ENCODE data around the gene PPP2R3B.

DNA sequence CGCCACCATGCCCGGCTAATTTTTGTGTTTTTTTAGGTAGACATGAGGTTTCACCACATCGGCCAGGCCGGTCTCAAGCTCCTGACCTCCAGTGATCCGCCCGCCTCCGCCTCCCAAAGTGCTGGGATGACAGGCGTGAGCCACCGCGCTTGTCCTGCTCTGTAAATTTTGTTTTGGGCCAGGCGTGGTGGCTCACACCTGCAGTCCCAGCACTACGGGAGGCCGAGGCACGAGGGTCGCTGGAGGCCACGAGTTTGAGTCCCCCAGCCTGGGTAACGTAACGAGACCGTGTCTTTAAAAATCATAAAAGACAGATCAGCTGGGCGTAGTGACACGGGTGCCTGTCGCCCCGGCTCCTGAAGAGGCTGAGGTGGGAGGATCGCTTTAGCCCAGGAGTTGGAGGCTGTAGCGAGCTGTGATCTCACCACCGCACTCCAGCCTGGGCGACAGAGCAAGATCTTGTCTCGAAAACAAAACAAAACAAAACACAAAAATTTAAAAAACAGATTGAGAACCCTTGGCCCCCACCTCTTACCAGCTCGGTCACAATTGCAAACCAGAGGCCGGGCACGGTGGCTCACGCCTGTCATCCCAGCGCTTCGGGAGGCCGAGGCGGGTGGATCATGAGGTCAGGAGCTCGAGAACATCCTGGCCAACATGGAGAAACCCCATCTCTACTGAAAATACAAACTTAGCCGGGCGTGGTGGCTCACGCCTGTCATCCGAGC, 34.0 kb upstream of the PPP2R3B start:
- TF ChIP-seq, protein P1, sequence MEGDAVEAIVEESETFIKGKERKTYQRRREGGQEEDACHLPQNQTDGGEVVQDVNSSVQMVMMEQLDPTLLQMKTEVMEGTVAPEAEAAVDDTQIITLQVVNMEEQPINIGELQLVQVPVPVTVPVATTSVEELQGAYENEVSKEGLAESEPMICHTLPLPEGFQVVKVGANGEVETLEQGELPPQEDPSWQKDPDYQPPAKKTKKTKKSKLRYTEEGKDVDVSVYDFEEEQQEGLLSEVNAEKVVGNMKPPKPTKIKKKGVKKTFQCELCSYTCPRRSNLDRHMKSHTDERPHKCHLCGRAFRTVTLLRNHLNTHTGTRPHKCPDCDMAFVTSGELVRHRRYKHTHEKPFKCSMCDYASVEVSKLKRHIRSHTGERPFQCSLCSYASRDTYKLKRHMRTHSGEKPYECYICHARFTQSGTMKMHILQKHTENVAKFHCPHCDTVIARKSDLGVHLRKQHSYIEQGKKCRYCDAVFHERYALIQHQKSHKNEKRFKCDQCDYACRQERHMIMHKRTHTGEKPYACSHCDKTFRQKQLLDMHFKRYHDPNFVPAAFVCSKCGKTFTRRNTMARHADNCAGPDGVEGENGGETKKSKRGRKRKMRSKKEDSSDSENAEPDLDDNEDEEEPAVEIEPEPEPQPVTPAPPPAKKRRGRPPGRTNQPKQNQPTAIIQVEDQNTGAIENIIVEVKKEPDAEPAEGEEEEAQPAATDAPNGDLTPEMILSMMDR (IDR thresholded peaks at IDR 0.05 in 2 of 3, conservative IDR thresholded peaks at IDR 0.05 in 1 of 3; ENCODE audit: borderline replicate concordance in 1 of 3, insufficient read depth in 1 of 3, low read depth in 2 of 3, low read length in 2 of 3): no peak
- TF ChIP-seq, protein P2, sequence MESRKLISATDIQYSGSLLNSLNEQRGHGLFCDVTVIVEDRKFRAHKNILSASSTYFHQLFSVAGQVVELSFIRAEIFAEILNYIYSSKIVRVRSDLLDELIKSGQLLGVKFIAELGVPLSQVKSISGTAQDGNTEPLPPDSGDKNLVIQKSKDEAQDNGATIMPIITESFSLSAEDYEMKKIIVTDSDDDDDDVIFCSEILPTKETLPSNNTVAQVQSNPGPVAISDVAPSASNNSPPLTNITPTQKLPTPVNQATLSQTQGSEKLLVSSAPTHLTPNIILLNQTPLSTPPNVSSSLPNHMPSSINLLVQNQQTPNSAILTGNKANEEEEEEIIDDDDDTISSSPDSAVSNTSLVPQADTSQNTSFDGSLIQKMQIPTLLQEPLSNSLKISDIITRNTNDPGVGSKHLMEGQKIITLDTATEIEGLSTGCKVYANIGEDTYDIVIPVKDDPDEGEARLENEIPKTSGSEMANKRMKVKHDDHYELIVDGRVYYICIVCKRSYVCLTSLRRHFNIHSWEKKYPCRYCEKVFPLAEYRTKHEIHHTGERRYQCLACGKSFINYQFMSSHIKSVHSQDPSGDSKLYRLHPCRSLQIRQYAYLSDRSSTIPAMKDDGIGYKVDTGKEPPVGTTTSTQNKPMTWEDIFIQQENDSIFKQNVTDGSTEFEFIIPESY (IDR thresholded peaks at IDR 0.05; ENCODE audit: extremely low read depth, insufficient replicate concordance, low read length): no peak
- TF ChIP-seq POLR2A (IDR thresholded peaks at IDR 0.05; ENCODE audit: borderline replicate concordance, extremely low read depth, insufficient read depth, insufficient read length): no peak
- TF ChIP-seq, protein P3, sequence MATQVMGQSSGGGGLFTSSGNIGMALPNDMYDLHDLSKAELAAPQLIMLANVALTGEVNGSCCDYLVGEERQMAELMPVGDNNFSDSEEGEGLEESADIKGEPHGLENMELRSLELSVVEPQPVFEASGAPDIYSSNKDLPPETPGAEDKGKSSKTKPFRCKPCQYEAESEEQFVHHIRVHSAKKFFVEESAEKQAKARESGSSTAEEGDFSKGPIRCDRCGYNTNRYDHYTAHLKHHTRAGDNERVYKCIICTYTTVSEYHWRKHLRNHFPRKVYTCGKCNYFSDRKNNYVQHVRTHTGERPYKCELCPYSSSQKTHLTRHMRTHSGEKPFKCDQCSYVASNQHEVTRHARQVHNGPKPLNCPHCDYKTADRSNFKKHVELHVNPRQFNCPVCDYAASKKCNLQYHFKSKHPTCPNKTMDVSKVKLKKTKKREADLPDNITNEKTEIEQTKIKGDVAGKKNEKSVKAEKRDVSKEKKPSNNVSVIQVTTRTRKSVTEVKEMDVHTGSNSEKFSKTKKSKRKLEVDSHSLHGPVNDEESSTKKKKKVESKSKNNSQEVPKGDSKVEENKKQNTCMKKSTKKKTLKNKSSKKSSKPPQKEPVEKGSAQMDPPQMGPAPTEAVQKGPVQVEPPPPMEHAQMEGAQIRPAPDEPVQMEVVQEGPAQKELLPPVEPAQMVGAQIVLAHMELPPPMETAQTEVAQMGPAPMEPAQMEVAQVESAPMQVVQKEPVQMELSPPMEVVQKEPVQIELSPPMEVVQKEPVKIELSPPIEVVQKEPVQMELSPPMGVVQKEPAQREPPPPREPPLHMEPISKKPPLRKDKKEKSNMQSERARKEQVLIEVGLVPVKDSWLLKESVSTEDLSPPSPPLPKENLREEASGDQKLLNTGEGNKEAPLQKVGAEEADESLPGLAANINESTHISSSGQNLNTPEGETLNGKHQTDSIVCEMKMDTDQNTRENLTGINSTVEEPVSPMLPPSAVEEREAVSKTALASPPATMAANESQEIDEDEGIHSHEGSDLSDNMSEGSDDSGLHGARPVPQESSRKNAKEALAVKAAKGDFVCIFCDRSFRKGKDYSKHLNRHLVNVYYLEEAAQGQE (IDR thresholded peaks at IDR 0.05; ENCODE audit: low read depth): no peak

All from HCT116 (cell line).